Lung microvascular endothelial cell (primary cell): ENCODE data around the gene WDPCP. TPM values are rescaled to one million over a fixed set of nuclear protein-coding genes. Genes with fewer than 3 reads are reported as not detected.
A peak's percentile ranks its signal among the peaks of the same experiment; 100 is the strongest.
"Not testable (repeated sequence)": the region's sequence is repeated elsewhere in the genome, so short reads cannot be mapped to it uniquely, and the experiment has no call there.

Source experiments
- DNase-seq, 2 donors: peaks; one replicate each; pipeline versions ENCODE4 v3.0.0 to v3.0.0-alpha.2; 2010; ENCODE audit warnings: low read depth in 2 of 2
- total RNA-seq: library from RNA; depleted of rRNA; stranded (reverse); fragments of >200 nt; gene quantifications from 2 replicates; pipeline ENCODE4 v1.2.1, GENCODE V29; 2014

The WDPCP gene, protein sequence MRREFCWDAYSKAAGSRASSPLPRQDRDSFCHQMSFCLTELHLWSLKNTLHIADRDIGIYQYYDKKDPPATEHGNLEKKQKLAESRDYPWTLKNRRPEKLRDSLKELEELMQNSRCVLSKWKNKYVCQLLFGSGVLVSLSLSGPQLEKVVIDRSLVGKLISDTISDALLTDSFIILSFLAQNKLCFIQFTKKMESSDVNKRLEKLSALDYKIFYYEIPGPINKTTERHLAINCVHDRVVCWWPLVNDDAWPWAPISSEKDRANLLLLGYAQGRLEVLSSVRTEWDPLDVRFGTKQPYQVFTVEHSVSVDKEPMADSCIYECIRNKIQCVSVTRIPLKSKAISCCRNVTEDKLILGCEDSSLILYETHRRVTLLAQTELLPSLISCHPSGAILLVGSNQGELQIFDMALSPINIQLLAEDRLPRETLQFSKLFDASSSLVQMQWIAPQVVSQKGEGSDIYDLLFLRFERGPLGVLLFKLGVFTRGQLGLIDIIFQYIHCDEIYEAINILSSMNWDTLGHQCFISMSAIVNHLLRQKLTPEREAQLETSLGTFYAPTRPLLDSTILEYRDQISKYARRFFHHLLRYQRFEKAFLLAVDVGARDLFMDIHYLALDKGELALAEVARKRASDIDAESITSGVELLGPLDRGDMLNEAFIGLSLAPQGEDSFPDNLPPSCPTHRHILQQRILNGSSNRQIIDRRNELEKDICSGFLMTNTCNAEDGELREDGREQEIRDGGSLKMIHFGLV
- total RNA-seq: 4.6 and 5.2 TPM in 2 replicates

DNA sequence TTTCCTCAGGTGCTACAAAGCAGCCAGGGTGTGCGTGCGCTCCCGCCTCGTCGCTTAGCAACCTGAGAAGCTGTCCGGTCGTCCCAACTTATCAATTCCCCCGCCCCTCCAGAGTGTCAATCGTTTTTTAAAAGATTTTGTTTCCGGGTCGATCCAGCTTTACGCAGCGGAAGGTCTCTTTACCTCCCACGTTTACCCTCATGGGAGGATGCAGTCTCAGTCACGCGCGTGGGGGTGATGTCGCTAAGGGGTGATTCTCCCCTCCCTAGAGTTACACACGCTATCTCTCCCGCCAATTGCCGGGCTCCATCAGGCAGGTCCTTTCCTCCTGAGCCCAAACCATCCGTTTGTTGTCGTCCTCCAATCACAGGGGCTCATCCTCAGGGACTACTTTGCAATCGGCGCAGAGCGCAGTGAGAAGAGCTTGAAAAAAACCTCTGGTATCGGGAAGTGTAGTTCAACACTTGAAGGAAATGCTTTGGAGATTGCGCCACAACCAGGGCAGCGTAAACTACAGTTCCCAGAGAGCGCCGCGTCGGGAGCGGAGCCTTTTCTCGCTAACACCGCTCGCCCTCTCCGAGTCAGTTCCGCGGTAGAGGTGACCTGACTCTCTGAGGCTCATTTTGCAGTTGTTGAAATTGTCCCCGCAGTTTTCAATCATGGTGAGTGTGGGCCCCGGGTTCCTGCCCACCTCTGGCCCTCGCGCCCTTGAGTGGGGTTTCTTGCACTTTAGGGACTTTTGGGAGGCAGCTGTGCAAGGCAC is at the start of gene WDPCP, which contains the start of gene MDH1:
WDPCP (minus strand) TSS at position 93 of the 763 bp plus-strand sequence. CDS start 206 bp downstream, outside the sequence.
MDH1 (plus strand) TSS at position 579 of the 763 bp plus-strand sequence; CDS start at position 660, 81 bp downstream.
- DNase-seq: peak; percentile 100

DNA sequence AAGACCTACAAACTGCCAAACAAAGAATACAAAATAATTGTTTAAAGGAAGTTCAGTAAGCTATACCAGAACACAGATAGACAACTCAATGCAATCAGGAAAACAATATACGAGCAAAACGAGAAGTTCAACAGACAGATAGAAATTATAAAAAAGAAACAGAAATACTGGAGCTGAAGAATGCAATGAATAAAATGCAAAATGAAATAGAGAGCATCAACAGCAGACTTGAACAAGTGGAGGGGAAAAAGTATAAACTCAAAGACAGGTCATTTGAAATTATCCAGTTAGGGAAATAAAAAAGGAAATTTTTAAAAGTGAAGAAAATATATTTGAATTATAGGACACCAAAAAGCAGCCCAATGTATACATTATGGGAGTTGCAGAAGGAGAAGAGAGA is 44.1 kb upstream of the WDPCP start:
- DNase-seq: no peak

DNA sequence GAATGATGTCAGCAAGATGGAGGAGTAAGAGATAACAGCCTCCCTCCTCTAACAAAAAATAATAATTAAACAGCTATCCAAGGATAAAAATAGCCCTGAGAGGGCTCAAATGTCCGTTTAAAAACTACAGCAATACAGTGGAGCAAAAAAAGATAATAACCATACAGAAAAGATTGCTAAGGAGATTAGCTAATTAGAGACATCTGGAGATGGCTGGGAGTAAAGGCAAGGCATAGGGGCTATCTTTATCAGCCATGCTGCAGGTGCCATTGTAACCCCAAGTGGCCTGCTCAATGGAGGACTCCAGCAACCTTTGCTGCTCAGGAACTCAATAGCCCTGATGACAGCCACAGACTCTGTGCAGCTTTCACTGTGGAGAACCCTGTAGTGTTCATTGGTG is 43.2 kb upstream of the WDPCP start:
- DNase-seq: no peak

DNA sequence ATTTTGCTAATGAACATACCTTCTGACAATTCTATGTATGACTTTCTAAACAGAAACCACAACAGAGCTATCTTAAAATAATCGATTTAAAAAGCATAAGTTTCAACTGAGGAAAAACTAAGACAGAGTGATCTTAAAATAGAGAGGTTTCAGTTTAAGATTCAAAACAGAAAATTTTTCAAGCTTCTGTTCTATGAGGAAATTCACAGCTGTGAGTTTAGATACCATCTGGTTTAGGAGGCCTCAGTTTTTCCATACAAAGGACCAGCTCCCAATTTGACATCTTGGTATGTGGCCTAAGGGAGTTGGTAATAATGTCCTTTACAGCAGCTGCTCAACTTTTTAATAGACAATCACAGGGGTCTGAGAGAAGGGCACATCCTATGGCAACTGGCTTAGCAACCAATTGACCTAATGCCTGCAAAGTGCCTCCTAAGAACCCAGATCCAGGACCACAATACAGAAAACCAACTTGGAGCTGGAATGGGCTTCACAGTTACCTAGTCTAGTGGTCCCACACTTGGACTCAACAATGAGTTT is 40.2 kb upstream of the WDPCP start:
- no peak for DNase-seq

DNA sequence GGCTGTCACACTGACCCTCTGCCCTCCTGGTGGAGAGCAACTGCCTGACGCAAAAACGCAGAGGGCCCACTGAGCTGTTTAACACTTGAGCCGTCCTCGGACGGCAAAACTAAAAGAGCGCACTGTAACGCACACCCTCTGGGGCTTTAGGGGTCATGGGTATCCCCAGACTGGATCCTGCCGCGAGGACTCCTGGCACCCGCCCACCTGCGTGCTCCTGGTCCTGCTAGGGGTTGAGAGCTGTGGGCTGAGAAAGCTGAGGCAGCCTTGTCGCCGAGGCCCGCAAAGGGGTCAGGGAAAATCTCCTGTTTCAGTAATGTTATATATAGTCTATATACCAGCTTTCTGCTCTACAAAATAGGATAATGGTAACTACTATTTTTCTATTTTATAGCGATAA is 39.6 kb upstream of the WDPCP start:
- DNase-seq: no peak

DNA sequence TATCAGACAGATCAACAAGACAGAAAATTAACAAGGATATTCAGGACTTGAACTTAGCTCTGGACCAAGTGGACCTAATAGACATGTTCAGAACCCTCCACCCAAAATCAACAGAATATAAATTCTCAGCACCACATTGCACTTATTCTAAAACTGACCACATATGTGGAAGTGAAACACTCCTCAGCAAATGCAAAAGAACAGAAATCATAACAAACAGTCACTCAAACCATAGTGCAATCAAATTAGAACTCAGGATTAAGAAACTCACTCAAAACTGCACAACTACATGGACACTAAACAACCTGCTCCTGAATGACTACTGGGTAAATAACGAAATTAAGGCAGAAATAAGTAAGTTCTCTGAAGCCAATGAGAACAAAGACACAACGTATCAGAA is 35.5 kb upstream of the WDPCP start:
- DNase-seq: not testable (repeated sequence)

DNA sequence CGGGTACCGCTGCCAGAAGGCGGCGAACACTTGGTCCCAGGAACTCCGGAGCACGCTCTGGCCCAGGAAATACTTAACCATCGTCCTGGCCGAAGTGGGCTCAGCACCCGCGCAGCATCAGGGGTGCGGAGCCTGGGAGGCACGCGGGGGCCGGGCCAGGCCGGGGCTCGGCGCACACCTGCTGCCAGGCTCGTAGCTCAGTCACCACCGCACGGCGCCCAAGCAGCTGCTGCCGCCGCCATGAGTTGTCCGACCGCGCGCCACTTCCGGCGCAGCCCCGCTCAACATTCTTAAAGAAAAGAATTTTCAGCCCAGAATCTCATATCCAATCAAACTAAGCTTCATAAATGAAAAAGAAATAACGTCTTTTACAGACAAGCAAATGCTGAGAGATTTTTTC is 34.5 kb upstream of the WDPCP start:
- DNase-seq: no peak

DNA sequence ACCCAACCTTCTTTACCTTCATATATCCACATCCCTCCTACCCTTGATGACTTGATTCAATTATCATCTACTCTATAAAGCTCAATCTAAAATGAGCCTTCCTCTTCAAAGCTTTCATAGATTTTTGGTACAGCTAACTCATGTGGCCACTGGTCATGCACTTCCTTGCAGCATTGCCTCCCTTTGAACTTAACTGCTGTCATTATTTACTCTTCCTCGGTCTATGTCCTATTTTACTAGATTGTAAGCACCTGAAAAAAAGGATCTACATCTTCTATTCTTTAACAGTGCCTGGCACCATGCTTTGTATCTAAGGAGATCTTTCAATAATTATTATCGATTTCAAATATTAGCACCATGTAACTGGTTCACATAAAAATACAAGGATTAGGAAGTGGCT is 31.1 kb upstream of the WDPCP start:
- DNase-seq: no peak

DNA sequence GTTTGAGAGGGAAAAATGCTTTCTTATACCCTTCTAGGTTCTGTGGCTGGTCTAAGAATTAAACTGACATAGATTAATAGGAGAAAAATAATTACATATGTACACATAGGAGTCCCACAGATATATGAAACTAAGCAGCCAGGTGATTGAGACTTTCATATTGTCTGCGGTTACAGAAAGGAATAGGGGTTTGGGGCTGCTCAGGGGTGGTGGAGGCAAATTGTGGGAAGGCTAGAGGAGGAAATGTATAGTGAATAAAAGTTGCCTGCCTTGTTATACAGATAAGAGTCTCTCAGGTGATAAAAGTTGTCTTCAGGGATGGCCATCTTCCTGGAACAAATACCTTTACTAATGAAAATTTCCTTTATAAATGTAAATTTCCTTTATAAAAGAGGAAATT is 29.1 kb upstream of the WDPCP start:
- no peak for DNase-seq

DNA sequence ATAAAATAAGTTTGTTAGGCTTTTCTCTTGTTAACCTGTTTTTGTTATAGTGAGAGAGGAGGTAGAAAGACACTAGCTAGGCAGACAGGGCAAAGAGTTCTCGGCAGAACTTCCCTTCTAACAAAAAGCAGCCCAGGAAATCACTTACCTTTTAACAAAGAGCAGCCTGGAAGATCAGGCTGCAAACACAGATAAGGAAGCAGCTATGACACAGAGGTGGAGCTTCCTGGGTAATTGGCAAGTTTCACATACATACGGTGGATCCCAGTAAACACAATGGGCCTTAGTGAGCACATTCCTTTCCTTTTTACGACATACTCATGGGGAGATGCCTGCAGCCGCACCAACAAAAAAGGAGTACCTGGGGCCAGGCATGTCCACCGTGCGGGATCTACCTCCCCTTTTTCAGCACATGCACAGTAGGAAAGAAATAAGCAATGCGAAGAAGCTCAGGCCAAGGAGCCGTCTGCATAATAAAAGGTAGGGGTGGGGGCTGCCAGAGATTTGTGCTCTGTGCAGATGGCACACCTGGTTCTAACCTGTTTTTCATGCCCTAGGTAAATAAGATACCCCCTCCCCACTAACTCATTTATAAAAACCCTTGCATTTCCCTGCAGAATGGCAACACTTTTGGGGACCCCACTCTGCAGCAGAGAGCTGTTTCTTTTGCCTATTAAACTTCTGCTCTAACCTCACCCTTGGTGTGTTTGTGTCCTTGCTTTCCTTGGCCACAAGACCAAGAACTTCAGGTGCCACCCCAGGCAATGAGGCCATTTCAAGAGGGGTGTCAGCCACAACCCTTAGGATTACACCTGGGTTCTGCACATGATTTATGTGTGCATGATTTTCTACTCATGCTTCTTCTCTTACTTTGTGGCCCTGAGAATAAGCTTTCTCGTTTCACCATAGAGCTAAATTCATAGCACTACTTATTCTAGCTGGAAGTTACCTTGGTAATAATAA is 27.0 kb upstream of the WDPCP start:
- peak; percentile 44 to 60 for DNase-seq

DNA sequence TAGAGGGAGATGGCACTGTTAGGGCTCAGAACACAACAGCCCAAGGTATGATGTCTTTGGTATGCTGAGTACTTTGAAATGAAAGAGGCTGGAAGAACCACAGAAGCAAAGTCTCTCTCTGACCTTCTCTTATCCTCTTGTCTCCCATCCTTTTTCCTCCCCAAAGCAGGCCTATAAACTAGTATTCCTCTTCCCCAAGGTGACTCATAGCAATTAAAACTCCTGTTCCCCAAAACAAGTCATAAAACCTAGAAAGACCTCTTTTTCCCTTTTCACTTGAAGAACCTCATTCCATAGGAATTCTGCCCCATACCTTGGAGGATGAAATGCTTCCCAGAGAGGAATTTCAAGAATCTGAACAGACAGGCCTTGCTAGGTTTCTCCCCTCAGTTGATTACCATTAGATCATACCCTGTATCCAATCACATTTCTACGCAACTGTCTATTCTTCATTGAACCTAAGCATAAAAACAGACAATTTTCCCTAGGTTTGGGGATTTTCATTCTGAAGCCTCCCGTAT is 26.2 kb upstream of the WDPCP start:
- peak in 1 of 2 donors; percentile 31 for DNase-seq

DNA sequence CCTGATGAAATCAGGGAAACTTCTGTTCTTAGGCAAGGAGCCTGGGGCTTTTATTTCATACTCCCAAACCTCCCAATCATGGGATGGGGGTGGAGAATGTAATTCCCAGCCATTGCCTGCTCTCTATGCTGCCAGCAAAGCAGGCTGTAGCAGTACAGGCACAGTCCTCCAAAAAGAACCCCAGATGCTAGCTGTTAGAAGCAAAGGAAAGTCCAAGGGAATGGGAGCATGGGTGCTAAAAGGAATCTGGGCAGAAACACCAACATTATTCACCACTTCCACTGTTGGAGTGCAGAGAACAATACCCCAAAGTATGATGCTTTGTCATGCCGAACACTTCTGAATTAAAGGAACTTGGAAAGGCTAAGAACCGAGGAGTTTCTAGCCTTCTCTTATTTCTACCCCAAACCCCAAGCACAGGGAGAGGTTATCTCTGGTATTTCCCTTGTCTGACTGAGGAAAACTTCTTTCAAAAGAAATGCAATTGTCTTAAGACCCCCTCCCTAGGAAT is 25.2 kb upstream of the WDPCP start:
- no peak for DNase-seq

DNA sequence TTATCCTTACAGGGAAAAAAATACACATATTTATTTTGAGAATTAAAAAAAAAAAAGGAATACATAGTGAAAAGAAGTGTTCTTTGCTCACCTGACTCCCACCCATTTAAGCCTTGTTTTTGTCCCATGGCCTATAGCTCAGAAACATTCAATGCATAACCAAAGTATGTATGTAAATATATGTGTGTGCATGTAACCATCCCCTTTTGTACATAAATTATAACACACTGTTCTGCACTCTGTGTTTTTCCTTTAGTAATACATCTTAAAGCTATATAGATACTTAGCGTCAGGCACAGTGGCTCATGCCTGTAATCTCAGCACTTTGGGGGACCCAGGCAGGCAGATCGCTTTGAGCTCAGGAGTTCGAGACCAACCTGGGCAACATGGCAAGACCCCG is 22.2 kb upstream of the WDPCP start:
- DNase-seq: no peak

DNA sequence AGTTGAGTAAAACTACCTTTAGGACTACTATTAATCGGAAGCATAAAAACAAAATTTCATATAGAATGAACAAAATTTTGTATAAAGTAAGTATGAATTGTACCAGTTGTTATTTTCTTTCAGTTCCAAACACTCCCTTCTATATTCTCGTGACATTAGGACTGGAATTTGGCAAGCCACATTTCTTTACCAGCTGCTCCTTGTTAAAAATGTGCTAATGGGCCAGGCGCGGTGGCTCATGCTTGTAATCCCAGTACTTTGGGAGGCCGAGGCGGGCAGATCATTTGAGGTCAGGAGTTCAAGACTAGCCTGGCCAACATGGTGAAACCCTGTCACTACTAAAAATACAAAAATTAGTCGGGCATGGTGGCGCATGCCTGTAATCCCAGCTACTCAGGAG is 20.6 kb upstream of the WDPCP start:
- not testable (repeated sequence) for DNase-seq

DNA sequence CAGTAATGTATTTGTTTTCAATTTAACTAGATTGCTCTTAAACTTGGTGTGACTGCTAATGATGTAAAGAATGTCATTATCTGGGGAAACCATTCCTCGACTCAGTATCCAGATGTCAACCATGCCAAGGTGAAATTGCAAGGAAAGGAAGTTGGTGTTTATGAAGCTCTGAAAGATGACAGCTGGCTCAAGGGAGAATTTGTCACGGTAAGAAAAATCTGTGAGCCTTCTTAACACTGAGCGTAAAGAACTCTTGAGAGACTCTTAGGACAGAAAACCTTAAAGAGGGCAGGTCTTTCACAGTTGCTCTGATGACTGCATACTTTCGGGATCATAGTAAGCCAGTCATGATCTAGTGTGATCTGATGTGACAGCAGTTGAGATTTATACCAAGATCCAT is 16.4 kb upstream of the WDPCP start:
- DNase-seq: no peak

DNA sequence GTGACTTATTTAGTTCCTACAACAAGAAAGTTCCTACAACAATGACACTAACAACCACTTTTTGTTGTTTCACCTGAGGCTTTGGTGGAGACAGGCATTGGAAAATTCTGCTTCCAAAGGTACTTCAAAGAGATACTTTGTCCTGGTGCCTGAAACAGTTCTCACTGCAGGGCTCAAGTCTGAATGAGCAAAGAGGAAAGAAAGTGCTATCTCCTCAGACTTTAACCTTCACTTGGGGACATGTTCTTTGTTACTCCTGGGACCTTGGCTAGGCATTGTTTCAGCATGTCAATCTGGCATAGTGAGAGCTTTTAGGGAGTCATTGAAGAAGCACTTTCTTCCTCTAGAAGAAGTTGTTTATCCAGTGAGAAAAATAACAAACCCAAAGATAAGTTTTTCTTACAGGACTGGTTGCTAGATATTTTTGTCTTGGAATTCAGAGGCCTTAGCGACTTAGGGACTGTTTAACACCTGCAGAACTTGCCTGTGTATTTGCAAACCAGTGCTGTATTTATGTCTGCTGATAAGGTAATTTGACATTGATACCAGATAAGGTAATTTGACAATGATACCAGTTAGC is 12.7 kb upstream of the WDPCP start:
- no peak for DNase-seq

DNA sequence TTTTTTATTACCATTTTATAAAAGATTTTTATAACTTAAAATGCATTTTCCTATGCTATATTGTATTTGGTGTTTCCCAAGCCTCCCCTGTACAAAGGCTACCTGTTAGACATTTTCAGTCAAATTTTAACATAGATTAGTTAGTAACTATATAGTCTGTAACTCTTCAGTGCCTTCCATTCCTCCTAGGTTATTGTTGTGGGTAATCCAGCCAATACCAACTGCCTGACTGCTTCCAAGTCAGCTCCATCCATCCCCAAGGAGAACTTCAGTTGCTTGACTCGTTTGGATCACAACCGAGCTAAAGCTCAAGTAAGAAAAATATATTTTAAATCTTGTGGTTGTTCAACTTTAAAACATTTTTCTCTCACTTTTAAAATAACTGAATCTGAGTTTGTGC is 10.7 kb upstream of the WDPCP start:
- no peak for DNase-seq

DNA sequence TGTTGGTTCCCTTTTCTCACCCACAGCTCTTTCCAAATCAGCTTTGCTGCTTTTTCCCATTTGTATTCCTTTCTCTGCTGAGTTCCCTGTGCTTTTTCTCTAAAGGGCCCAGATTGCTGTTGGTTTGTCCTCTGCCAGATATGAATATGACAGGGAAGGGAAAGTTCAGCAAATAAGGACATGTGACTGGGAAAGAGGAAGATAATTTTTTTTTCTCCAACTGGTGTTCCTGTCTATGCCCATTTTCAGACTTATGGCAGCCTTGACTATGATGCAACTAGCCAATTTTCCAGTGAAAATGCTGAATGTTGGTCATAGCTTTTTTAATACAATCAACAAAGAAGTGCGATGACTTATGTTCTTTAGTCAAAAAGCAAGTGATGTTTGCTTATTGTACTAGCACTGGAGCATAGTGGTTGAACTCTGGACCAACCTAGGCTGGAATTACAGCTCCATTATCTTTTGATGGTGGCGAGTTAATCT is 8.2 kb upstream of the WDPCP start:
- DNase-seq: peak in 1 of 2 donors; percentile 10

DNA sequence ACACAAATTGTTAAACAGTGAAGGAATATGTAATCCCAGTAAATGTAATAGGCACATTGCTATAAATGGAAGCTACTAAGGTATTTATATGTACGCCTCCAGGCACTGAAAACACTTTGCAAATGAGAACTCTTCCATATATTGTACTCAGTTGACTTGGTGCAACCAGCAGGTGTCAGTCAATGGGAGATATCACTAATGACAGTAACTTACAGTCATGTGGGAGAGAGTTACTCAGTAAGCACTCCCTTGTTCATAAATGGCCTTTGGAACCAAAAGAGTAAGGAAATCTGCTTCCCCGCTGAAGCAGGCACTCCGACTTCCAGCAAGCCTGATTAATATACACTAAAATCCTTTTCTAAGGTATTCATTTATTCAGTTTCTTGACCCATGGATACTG is 6.4 kb upstream of the WDPCP start:
- DNase-seq: peak; percentile 17 to 21
